WERI-Rb-1 (cell line): Measurements from ENCODE around the gene CD177.
A peak's percentile ranks its signal among the peaks of the same experiment; 100 is the strongest.

Experiments used
- DNase-seq: peaks from one replicate; pipeline ENCODE4 v3.0.0-alpha.2; 2020
- H3K27ac ChIP-seq: fragments of 250-450 bp; sonication (Bioruptor Pico); 2 replicates; pipeline ENCODE4 v1.5.1; 2020; ENCODE audit warnings: mild to moderate bottlenecking, moderate library complexity
- H3K27me3 ChIP-seq: fragments of 250-450 bp; sonication (Bioruptor Pico); 2 replicates; pipeline ENCODE4 v1.5.1; 2021; ENCODE audit warnings: mild to moderate bottlenecking, low read depth, moderate library complexity; ENCODE audit not compliant: insufficient read depth, severe bottlenecking
- H3K36me3 ChIP-seq: fragments of 250-450 bp; sonication (Bioruptor Pico); 2 replicates; pipeline ENCODE4 v1.5.1; 2020; ENCODE audit warnings: mild to moderate bottlenecking, moderate library complexity
- H3K4me3 ChIP-seq: 2 replicates; pipeline ENCODE4 v1.5.1; 2011; ENCODE audit warnings: low read depth, mild to moderate bottlenecking, control low read depth, low read length
- H3K9me3 ChIP-seq: fragments of 250-450 bp; sonication (Bioruptor Pico); 2 replicates; pipeline ENCODE4 v1.5.1; 2021; ENCODE audit warnings: mild to moderate bottlenecking, moderate library complexity; ENCODE audit not compliant: severe bottlenecking
- CTCF ChIP-seq: IDR thresholded peaks from 2 replicates; pipeline ENCODE4 v1.5.1; 2011; ENCODE audit warnings: low read depth, mild to moderate bottlenecking, control low read depth, inconsistent platforms, low read length

Gene CD177

GRCh38 chr19:43310221-43310620 is 43.3 kb upstream of the CD177 start:
- TF ChIP-seq CTCF = no peak
- H3K36me3 ChIP-seq = no peaks in the 10 kb centered on the region
- peak overlapping the region; percentile 76 for H3K27ac ChIP-seq
- DNase-seq = no peak
- peaks cover 13% of the 10 kb centered on the region for H3K9me3 ChIP-seq
- no peaks in the 10 kb centered on the region for H3K27me3 ChIP-seq
- H3K4me3 ChIP-seq = no peak overlapping the region

GRCh38 chr19:43311256-43311655 is 42.2 kb upstream of the CD177 start:
- no peak overlapping the region for H3K4me3 ChIP-seq
- H3K27me3 ChIP-seq = no peaks in the 10 kb centered on the region
- H3K27ac ChIP-seq = peak overlapping the region; percentile 76; the same call in 1 of the 2 replicates
- peaks cover 13% of the 10 kb centered on the region for H3K9me3 ChIP-seq
- no peak for DNase-seq
- no peaks in the 10 kb centered on the region for H3K36me3 ChIP-seq
- TF ChIP-seq CTCF = no peak

- no peaks in the 10 kb centered on the region for H3K27me3 ChIP-seq
- H3K9me3 ChIP-seq = peaks cover 13% of the 10 kb centered on the region
- TF ChIP-seq CTCF = no peak
- H3K36me3 ChIP-seq = no peaks in the 10 kb centered on the region
- no peak overlapping the region for H3K4me3 ChIP-seq
- no peak for DNase-seq
- no peak overlapping the region for H3K27ac ChIP-seq
Observed at GRCh38 chr19:43311706-43312105, 41.8 kb upstream of the CD177 start.

- no peak overlapping the region; the same call in 1 of the 2 replicates for H3K27ac ChIP-seq
- no peak overlapping the region for H3K4me3 ChIP-seq
- no peaks in the 10 kb centered on the region for H3K36me3 ChIP-seq
- no peak for DNase-seq
- H3K27me3 ChIP-seq = no peaks in the 10 kb centered on the region
- peaks cover 6% of the 10 kb centered on the region for H3K9me3 ChIP-seq
- TF ChIP-seq CTCF = no peak
Observed at GRCh38 chr19:43313711-43314495, 39.6 kb upstream of the CD177 start.

- DNase-seq = peak; percentile 40
- H3K36me3 ChIP-seq = no peaks in the 10 kb centered on the region
- no peak overlapping the region for H3K4me3 ChIP-seq
- peaks cover 6% of the 10 kb centered on the region for H3K9me3 ChIP-seq
- H3K27ac ChIP-seq = no peak overlapping the region; the same call in none of the 2 replicates
- TF ChIP-seq CTCF = no peak
- no peaks in the 10 kb centered on the region for H3K27me3 ChIP-seq
Observed at GRCh38 chr19:43315851-43316250, 37.6 kb upstream of the CD177 start.
